Measurements from ENCODE around the gene TRMT1.

DNA sequence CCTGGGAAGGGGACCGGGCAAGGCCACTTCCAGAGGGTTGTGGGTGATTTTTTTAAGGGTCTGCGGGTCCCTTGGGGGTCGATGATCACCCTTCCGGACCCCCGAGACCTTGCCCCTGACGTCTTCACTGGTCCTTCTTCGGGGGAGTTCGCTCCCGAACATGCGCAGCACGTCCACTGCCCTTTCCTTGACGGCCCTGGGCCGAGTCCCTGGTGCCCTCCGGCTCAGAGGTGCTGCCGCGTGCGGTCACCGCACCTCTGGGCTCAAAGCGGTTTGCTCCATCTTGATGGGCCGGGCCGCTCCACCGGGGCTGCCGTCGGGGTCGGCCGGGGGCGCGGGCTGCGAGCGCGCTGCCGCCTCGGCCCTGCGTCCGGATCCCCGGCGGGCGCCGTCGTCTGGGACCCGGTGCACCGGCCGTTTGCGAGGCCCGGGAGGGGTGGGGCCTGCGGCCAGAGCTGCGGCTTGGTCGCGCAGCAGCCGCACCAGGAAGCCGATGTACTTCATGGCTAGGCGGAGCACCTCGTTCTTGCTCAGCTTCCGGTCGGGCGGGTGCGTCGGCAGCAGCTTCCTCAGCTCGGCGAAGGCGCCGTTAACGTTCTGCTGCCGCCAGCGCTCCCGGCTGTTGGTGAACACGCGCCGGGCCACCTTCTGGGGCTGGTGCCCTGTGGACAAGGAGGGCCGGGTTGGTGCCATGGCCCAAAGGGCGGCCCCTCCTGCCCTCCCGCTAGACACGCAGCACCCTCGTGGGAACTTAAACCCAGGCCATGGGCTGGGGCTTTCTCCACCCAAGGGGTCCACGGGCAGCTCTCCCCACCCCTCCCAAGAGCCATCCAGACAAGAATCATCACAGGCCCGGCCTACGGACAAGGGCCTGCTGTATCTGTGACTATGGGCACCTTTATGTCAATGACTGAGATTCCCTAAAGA, 17.2 kb downstream of the TRMT1 start:
- TF ChIP-seq, protein P1, sequence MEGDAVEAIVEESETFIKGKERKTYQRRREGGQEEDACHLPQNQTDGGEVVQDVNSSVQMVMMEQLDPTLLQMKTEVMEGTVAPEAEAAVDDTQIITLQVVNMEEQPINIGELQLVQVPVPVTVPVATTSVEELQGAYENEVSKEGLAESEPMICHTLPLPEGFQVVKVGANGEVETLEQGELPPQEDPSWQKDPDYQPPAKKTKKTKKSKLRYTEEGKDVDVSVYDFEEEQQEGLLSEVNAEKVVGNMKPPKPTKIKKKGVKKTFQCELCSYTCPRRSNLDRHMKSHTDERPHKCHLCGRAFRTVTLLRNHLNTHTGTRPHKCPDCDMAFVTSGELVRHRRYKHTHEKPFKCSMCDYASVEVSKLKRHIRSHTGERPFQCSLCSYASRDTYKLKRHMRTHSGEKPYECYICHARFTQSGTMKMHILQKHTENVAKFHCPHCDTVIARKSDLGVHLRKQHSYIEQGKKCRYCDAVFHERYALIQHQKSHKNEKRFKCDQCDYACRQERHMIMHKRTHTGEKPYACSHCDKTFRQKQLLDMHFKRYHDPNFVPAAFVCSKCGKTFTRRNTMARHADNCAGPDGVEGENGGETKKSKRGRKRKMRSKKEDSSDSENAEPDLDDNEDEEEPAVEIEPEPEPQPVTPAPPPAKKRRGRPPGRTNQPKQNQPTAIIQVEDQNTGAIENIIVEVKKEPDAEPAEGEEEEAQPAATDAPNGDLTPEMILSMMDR (conservative IDR thresholded peaks at IDR 0.05 in 1 of 2, IDR thresholded peaks at IDR 0.05 in 1 of 2; ENCODE audit: low read depth in 1 of 2, low read length in 2 of 2) = no peak
- no peak for TF ChIP-seq EZH2 (IDR thresholded peaks at IDR 0.05; ENCODE audit: low read length, missing control alignments)

Measured in fibroblast of lung (primary cell).